HEK293T (cell line): ENCODE measurements around the gene XYLT2.

Source experiments
- CTCF ChIA-PET: fragments of 350-600 bp; formaldehyde crosslinking; extraction: SDS; loops from one replicate; lab custom pipeline; 2021; ENCODE audit warnings: antibody characterized with exemption, inconsistent platforms; lab: Yijun Ruan, JAX
- POLR2A ChIA-PET: fragments of 350-600 bp; formaldehyde crosslinking; extraction: SDS; loops from one replicate; lab custom pipeline; 2020; ENCODE audit warnings: antibody characterized with exemption, inconsistent platforms; lab: Yijun Ruan, JAX
- DNase-seq: peaks from one replicate; pipeline ENCODE4 v3.0.0; 2012; ENCODE audit warnings: mixed read lengths; ENCODE audit errors: extremely low spot score
- ARNT ChIP-seq: fragments of 450-650 bp; IDR thresholded peaks from 2 replicates; pipeline ENCODE4 v1.6.1; 2017; ENCODE audit warnings: mild to moderate bottlenecking
- BHLHE40 ChIP-seq: fragments of 450-650 bp; IDR thresholded peaks from 2 replicates; pipeline ENCODE4 v1.6.1; 2016; ENCODE audit warnings: mild to moderate bottlenecking, moderate library complexity, borderline replicate concordance
- CTBP1 ChIP-seq: fragments of 450-650 bp; IDR thresholded peaks from 2 replicates; pipeline ENCODE4 v1.6.1; 2016; ENCODE audit warnings: borderline replicate concordance
- ELF4 ChIP-seq: fragments of 450-650 bp; IDR thresholded peaks from 2 replicates; pipeline ENCODE4 v1.6.1; 2017; ENCODE audit warnings: antibody characterized with exemption
- FOXA1 ChIP-seq: fragments of 450-650 bp; IDR thresholded peaks from 2 replicates; pipeline ENCODE4 v1.6.1; 2016; ENCODE audit warnings: mild to moderate bottlenecking
- FOXK2 ChIP-seq: fragments of 450-650 bp; IDR thresholded peaks from 2 replicates; pipeline ENCODE4 v1.6.1; 2016; ENCODE audit warnings: mild to moderate bottlenecking
- FOXM1 ChIP-seq: fragments of 450-650 bp; IDR thresholded peaks from 2 replicates; pipeline ENCODE4 v1.6.1; 2017; ENCODE audit warnings: mild to moderate bottlenecking, borderline replicate concordance
- HDGF ChIP-seq: fragments of 450-650 bp; IDR thresholded peaks from 2 replicates; pipeline ENCODE4 v1.6.1; 2017; ENCODE audit warnings: antibody characterized with exemption, borderline replicate concordance
- L3MBTL2 ChIP-seq: fragments of 450-650 bp; conservative IDR thresholded peaks from 2 replicates; pipeline ENCODE4 v1.6.1; 2016; ENCODE audit warnings: mild to moderate bottlenecking
- LEF1 ChIP-seq: fragments of 450-650 bp; IDR thresholded peaks from 2 replicates; pipeline ENCODE4 v1.6.1; 2017; ENCODE audit warnings: mild to moderate bottlenecking, borderline replicate concordance
- NFRKB ChIP-seq: fragments of 450-650 bp; IDR thresholded peaks from 2 replicates; pipeline ENCODE4 v1.6.1; 2016; ENCODE audit warnings: mild to moderate bottlenecking, moderate library complexity
- PKNOX1 ChIP-seq: fragments of 450-650 bp; IDR thresholded peaks from 2 replicates; pipeline ENCODE4 v1.6.1; 2016
- SP1 ChIP-seq: fragments of 450-650 bp; IDR thresholded peaks from 2 replicates; pipeline ENCODE4 v1.6.1; 2017
- SUZ12 ChIP-seq: fragments of 450-650 bp; IDR thresholded peaks from 2 replicates; pipeline ENCODE4 v1.6.1; 2016; ENCODE audit warnings: mild to moderate bottlenecking
- TARDBP ChIP-seq: fragments of 450-650 bp; IDR thresholded peaks from 2 replicates; pipeline ENCODE4 v1.6.1; 2016
- ZNF384 ChIP-seq: fragments of 450-650 bp; IDR thresholded peaks from 2 replicates; pipeline ENCODE4 v1.6.1; 2016

The XYLT2 gene

GRCh38 chr17:50318501-50319285 is 27.2 kb upstream of the XYLT2 start:
- no peak for DNase-seq
- POLR2A ChIA-PET = no interaction called here
- CTCF ChIA-PET = interaction anchor here (2.0 kb wide), 1 partner anchor 149 kb away, joined by 6 read pairs; no protein-coding TSS in a partner anchor
- peak; percentile 52; the same call in 1 of the 2 replicates for TF ChIP-seq PKNOX1
- no peak for TF ChIP-seq LEF1
- no peak for TF ChIP-seq ARNT
- TF ChIP-seq NFRKB = no peak

- no peak for TF ChIP-seq L3MBTL2
- TF ChIP-seq HDGF = no peak
- TF ChIP-seq SP1 = no peak
- no peak for TF ChIP-seq NFRKB
- TF ChIP-seq TARDBP = no peak
- TF ChIP-seq LEF1 = no peak
- no peak for DNase-seq
- ChIA-PET CTCF (interaction anchor here (2.0 kb wide), 1 partner anchor 150 kb away, joined by 6 read pairs; no protein-coding TSS in a partner anchor), POLR2A (no interaction called here)
These were observed 26.5 kb upstream of the XYLT2 start for GRCh38 chr17:50319306-50320004.

GRCh38 chr17:50322271-50322670 is 23.7 kb upstream of the XYLT2 start:
- no peak for TF ChIP-seq PKNOX1
- TF ChIP-seq ZNF384 = 0 out of 2 replicates have a peak, but pooled peaks have one; percentile 20
- no peak for DNase-seq
- ChIA-PET POLR2A (no interaction called here), CTCF (no interaction called here)

GRCh38 chr17:50323060-50323459 is 22.9 kb upstream of the XYLT2 start:
- ChIA-PET POLR2A (no interaction called here), CTCF (no interaction called here)
- TF ChIP-seq BHLHE40 (no peak), NFRKB (no peak), PKNOX1 (no peak), FOXK2 (no peak)
- DNase-seq = no peak

- ChIA-PET POLR2A (no interaction called here), CTCF (no interaction called here)
- TF ChIP-seq SP1 (no peak), FOXM1 (no peak), HDGF (no peak), L3MBTL2 (no peak), ZNF384 (no peak), NFRKB (no peak), FOXK2 (no peak), TARDBP (no peak), ELF4 (no peak), ARNT (no peak), SUZ12 (no peak), LEF1 (no peak)
- DNase-seq = no peak
These were observed 20.0 kb upstream of the XYLT2 start for GRCh38 chr17:50325906-50326305.

- ChIA-PET POLR2A (no interaction called here), CTCF (no interaction called here)
- TF ChIP-seq NFRKB (no peak), SUZ12 (no peak), BHLHE40 (no peak), FOXK2 (no peak), ELF4 (no peak), TARDBP (no peak), HDGF (no peak), SP1 (no peak), PKNOX1 (no peak), FOXA1 (no peak), LEF1 (no peak), ARNT (no peak), CTBP1 (no peak), ZNF384 (no peak), FOXM1 (no peak), L3MBTL2 (no peak)
- no peak for DNase-seq
These were observed 19.0 kb upstream of the XYLT2 start for GRCh38 chr17:50326831-50327364.
